ENCODE results near the gene MECP2.

The MECP2 gene

DNA sequence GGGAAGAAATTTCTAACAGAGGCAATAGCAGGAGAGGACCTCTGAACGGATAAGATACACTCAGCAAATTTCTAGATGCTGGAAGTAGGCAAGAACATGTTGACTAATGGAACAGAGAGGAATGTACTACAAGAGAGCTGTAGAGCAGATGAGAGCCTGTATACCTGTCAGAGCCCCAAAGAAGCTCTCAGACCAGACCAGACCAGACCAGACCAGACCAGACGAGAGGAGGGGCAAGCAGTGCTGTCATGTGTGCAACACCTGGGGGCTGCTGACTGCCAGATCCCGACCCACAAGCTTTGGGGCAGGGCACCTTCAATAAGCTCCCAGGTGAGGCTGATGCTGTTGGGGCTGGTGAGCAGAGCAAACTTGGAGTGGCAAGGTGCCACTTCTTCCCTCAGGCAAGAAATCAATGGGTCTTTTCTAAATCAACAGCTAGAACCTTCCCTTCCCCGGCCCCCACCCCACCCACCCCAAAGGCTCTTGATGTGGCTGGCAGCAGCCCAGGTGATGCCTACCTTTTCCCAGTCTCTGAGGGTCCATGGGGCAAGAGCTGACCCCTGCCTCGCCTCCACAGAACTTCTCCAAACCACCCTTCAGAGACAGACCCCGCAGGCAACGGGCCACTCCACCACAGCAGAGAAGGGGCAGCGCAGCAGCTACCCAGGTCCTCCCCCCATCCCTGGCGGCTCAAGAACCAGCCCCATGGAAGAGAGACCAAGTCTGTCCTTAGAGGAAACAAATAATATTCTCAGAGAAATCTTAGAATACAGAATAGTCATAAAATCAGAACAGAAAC, 32.7 kb downstream of the MECP2 start:
- no peak for DNase-seq

DNA sequence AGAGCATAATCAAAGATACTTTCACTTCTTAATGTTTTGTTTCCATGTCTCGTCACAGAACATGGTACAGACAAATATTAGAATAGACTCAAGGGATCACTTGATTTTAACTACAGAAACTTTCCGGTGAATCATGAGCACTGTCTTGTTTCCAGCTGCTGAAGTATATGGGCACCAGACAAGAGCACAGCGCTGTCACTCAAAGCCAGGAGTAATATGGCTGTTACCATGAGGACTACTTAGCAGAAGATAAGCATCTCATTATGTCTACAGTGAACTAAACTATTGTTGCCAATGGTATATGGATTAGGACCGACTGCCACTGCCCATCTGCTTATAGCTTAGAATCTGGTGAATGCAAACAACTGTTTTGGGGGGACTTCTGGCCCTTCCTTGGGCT, 34.3 kb downstream of the MECP2 start:
- DNase-seq, result no peak

DNA sequence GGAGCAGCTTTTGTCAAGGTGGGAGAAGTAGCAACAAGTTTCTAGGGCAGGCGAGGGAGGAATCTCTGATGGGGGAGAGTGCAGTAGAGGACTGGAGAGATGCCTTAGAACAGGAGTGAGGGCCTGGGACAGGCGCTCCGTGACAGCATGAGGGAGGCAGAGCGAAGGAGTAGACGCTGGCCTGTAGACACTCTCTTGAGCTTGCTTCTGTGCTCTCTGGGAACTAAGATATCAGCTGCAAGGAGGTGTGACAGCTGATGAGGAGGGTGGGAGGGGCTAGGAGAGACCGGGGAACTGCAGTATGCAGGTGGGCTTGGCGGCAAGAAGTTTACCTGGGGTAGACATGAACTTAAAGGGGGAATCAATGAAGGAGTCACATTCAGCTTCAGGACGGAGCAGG, 35.7 kb downstream of the MECP2 start:
- no peak for DNase-seq

DNA sequence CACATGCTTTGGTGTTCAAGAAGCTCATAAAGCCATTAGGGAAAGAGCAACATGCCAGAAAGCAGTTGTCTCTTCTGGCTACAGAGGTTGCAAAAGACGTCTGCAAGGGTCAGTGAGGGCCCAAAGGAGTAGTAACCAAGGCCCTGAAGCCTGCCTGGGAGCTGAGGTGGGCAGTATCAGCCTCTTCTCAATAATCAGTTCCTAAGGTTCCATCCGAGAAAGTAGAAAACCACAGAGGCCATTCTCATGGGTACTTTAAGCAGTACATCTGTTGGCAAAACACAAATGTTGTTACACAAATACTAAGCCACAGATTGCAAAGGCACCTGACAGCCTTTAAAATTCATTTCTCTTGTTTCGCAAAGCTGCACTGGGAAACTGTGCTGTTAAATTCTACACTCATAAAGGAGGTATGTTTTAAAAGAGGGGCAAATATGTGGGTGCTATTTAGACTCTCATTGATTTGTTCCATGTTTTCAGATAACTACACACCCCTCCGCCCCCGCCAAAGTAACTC, 37.7 kb downstream of the MECP2 start:
- no peak for DNase-seq

DNA sequence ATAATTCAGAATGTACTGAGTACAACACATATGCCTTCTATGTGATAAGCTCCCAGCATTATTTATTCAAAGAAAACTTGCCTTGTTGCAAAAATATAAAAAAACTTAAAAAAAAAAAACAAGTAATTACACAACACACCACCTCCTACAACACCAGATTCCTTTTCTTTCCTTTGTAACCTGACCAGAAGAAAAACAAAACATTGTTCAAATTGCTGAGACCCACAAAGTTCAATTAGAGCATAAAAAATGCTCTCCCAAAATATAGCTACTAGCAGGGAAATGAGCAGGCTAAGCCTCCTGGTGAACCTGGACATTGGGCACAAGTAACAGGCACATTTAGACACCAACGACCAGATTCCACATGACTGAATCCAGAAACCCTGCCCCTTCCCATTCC, 38.3 kb downstream of the MECP2 start:
- DNase-seq, result no peak

DNA sequence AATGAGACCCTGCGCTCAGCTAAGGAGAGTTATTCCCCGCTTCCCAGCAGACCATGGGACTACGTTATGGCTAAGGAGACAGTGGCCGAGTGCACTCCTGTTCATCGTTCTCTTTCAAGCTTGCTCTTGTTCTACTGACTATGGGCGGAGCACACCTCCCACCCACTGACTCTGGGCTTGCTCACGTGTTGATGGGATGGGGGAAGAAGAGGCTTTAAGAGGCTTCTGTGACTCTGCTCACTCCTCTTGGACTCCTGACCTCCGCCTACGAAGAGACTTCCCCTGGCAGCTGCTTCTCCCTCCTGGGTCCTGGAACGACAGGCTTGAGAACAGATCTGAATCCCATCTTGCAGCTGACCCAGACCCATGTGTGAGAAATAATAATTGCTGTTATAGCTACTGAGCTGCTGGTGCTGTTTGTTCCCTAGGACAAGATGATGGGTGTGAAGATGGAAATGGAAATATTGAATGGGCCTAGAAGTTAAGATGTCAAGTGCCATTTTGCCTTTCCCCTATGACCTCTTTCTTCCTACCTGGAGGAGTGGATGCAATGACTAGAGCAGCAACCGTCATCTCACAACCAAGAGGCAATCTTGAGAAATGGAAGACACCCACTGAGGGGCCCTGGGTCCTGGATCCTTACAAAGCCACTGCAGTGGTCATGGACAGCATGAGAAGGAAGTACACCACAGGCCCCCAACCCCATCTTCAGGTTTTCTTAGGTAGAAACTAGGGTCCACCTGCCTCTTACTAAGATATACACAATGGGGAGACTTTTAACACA, 39.1 kb downstream of the MECP2 start:
- DNase-seq, result no peak

DNA sequence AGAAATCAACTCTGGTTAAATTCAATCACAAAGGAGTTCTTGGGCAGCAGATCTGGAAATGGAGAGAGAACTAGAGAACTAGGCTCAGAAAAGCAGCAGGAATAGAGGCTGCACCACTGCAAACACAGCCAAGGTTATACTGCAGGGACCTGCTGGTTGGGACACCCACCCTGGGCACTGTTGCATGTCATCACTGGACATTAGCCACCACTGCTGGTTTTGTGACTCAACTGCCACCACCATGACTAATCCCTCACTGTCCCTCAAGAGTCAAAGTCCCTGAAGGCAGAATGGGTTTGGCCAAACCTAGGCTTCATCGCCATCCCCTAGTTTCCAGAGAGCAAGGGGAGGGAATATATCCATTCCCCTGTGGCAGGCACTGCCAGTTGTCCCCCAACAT, 39.7 kb downstream of the MECP2 start:
- no peak for DNase-seq

DNA sequence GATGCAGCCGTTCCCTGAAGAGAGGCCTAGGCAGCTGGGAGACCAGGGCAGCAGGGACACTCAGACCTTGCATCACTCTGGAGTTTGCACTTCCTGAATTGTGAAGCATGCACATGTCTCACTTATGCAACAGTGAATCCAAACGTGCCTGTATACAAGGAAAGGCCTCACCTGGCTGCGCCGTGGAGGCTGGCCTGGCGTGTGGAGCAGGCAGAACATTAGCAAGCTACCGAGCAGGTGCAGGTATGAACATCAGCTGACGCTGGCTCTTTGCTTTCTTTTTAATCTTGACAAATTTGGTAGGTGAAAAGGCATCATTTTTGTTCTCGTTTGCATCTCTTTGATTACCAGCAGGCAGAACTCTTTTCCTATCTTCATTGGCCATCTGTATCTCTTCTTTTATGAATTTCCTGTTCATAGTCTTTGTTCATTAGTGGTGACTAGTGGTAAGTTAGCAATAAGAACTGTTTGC, 40.7 kb downstream of the MECP2 start:
- no peak for DNase-seq

DNA sequence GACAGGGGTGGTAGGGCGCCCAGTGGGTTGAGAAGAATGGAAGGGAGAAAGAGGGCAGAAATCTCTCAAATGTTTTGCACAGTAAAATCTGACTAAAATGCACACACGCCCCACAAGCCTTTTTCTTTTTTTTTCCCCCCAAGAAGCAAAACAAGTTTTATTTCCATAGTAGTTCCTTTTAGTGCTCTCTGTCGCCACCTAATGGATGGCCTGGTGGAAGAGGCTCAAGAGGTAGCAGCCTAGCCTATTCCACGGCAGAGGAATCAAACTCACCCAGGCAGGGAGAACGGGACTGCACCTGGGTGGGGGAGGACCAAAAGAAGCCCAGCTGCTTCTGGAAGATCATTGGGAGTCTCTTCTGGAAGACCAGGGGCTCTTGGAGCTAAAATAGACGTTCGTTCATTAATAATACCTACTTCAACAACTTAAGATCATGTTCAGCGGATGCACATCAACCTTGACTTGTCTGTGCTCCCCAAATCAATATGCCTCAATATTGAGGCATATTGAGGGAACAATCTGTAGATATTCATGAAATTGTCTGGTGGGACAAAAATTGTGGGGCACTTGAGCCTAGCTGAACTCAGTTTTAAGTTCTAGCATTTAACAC, 46.2 kb downstream of the MECP2 start:
- DNase-seq, result peak in 31 of 58 donors; percentile 1 to 66 (median 23)

DNA sequence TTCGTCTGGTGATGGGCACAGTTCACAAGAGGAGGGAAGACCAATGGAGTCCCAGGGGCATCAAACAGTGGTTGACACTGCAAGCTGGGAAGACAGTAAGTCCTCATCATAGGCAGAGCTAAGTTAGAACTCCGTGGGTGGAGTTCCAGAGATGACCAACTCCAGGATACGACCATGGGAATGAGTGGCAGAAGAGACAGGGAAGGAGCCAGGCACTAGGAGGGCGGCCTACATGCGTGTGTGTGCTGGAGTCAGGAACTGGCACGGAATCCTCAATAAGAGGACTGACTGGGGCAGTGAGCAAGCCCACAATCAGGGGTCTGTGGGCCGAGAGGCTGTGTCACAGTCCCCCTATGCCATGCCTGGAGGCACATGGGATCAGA, 47.4 kb downstream of the MECP2 start:
- no peak for DNase-seq

DNA sequence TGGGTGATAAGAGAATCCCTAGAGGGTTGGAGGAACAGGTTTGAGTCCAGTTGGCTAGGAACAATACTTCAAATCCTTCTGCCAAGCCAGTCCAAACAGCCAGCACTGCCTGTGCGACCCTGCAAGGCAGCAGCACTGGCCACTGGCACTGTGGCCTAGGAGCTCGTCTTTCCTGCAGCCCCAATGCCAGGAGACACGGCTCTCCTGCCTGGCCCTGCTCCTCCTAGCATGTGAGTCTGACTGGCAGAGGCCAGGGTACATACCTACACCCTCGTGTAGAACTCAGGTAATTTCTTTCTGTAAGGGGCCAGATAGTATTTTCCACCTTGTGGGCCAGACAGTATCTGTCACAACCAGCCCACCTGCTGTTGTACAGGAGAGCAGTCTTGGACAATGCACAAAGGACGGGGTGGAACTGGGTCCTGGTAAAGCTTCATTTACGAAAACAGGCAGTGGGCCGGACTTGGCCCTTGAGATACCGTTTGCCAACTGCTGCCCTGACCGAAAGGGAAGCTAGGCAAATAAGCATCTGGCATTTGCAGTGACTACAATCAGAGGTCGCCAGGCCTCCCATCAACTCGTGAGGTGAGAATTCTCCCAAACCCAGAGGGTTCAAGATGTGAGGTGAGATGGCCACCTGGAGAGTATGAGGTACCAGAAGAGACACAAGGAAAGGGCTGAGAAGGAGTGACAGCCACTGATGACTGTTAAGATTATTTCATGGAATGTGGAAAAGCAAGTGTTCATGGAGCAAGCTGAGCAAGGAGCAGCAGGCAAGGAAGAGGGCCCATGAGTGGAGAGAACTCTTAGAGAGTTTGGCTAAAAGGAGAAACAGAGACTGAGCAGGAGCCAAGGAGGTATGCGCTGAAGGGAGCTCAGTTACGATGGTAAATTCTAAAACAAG, 48.1 kb downstream of the MECP2 start:
- no peak for DNase-seq

DNA sequence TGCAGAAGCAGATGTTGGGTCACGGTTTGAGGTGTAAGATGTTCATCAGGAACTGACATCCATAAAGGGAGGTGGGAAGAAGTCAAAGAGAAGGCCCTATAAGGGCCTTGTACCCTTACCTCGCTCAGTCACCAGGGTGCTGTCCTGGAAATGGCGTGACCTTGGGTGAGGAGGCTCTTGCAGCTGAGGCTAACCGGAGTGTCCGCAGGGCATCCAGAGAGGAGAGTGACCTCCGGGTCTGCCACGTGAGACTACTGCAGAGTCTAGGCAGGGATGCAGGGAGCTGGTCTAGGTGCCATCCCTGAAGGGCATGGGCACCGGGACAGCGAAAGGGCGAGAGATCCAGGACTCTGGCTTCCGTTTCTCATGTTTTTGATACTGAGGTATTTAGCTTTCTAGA, 49.1 kb downstream of the MECP2 start:
- no peak for DNase-seq

DNA sequence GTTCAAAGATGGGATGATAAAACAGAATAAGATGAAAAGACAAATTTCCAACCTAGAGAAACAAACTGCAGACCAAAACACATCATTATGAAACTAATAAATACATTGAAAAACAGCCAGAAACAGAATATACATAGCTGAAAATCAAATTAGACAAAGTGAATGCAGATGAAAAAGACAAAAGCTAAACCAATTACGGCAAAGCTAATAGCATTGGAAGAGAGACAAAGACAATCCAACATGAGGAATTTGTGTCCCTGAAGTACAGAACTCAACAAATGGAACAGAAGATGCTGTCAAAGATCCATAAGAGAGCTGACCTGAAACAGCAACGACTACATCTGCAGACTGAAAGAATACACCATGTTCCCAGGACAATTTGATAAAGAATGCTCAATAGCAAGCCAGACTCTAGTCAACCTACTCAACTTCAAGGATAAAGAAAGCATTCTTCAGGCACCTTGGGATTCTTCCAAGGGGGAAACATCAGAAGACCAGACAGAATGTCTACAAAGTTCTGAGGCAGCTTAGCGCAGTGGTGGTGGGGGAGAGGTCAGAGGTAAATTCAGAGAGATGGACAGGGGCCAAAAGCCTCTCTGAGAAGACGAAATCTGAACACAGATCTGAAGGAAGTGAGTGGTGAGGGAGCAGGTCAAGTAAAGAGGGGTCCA, 50.4 kb downstream of the MECP2 start:
- DNase-seq, result no peak

DNA sequence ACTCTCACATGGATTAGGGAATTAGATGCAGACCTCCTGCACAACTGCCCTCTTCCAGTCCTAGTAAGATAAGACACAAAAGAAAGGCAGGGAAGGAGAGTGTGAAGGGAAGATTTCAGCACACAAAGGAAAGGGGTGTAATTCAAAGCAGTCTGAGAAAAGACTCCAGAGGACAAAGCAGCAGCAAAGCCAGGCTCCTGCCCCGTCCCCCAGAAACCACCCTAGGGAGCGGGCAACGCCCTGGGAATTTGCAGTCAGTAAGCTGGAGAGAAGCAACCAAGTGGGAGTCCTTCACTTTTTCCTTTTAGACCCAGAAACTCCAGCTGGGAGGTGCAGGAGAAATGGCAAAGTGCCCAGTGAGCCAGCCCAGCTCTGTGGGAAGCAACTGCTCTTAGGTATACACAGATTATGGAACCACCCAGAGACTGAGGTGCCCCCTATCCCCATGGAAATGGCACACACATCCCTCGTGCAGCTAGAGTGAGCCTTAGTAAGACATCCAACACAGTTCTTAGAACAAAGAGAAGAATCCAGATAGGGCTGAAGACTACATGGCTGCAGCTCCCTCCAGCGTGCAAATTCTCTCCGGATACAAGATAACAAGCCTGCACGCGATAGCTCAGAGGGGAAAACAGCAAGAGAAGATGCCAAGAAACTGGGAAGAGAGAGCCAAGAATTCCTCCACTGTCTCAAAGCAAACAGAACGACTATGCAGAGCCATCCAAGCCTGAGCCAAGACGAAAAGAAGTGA, 51.3 kb downstream of the MECP2 start:
- peak in 25 of 58 donors; percentile 1 to 66 (median 16) for DNase-seq

DNA sequence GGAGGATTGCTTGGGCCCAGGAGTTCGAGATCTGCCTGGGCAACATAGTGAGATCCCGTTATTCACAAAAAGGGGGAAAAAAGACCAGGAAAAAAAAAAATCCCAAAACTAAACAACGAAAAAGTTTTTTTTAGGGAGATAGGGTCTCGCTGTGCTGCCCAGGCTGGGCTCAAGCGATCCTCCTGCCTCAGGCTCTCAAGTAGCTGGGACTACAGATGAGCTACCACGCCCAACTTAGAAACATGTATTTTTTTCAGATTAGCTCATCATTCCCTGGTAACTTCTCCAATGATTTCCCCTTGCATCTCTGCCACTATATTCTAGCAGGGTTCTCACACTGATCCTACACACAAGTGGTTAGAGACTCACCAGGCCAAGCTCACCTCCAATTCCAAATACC, 53.4 kb downstream of the MECP2 start:
- DNase-seq, result no peak

DNA sequence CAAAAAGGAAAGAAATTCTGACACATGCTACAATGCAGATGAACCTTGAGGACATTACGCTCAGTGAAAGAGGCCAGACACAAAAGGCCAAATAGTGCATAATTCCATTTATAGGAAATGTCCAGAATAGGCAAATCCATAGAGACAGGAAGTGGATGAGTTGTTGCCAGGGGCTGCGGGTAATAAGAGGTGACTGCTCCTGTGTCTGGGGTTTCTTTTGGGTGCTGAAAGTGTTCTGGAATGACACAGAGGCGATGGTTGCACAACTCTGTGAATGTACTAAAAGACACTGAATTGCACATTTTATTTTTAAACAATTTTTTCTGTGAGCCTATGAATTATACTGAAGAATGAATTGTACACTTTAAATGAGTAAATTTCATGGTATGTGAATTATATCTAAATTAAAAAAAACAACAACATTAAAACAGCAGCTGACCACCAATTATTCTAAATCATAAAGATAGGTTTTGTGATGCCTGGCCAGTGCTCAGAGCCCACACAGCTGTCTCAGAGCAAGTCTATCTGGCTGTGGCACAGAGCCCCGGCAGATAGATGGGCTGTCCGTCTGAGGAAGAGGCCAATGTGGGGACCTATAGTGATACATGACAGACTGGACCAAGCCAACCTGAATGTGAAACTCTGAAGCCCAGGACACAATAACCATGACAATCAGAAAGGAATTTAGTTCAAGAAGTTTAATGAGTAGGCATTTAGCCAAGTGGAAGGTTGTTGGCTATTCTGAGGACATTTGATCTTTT, 54.3 kb downstream of the MECP2 start:
- no peak for DNase-seq

DNA sequence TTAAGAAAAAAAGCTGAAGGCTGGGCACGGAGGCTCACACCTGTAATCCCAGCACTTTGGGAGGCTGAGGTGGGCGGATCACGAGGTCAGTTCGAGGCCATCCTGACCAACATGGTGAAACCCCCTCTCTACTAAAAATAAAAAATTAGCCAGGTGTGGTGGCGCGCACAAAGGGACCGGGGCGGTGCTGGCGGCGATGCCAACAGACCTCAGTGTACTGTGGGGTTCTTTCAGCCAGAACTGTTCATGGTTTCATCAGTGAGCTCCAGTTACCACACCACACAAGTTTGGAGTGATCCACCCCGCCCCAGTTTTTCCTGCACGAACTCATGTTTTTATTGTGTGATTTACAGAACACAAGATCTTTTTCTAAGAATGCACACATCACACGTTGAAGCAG, 56.7 kb downstream of the MECP2 start:
- no peak for DNase-seq

DNA sequence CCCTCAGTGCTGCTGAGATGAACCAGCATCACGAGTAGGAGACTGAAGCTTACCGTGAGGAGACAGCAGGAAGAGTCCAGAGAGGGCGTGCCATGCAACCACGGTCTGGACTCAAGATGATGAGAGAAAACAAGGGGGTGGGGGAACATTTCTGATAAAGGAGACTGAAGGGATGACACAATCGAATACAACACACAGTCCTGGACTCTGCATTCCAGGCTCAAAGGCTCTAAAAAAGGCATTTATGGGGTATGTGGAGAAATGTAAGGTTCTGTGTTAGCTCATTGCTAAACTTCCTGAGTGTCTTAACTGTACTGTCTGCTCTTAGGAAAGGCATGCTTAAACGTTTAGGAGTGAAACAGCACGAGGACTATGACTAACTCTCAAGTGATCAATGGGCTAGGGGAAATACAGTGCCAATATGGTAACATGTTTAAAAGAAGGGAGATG, 57.2 kb downstream of the MECP2 start:
- DNase-seq, result no peak

DNA sequence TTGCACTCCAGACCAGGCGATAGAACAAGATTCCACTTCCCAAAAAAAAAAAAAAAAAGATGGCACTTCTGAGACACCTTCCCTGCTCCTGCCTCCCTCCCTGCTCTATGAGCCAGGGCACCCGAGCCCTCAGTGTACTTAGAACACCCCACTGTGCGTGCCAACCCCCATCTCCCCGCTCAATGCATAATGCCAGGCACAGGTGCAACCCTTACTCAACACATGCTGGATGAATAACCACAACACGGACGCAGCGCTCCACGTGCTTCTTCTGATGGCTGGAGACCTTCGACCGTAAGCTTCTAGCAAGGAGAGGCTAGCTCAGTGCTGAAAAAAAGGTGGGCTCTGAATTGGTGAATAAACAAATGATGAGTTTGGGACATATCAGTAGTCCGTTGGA, 57.9 kb downstream of the MECP2 start:
- no peak for DNase-seq

Measured in anterior cingulate cortex (tissue), 58 donors.